Neuron (in vitro differentiated cells): ENCODE measurements around the gene POU2F3.

Experiments
- H2AFZ ChIP-seq: one replicate; pipeline ENCODE4 v1.6.1; 2013; ENCODE audit warnings: low read depth, mild to moderate bottlenecking, inconsistent platforms, low read length, moderate library complexity
- H3K27me3 ChIP-seq: one replicate; pipeline ENCODE4 v1.6.1; 2013; ENCODE audit warnings: low read length; ENCODE audit not compliant: insufficient read depth
- H3K36me3 ChIP-seq: one replicate; pipeline ENCODE4 v1.6.1; 2013; ENCODE audit warnings: low read length; ENCODE audit not compliant: insufficient read depth
- H3K4me1 ChIP-seq: one replicate; pipeline ENCODE4 v1.6.1; 2013; ENCODE audit warnings: low read length; ENCODE audit not compliant: insufficient read depth
- H3K4me3 ChIP-seq: 2 replicates; pipeline ENCODE4 v1.5.1; 2013; ENCODE audit warnings: mild to moderate bottlenecking, low read length, moderate library complexity
- H3K9me3 ChIP-seq: one replicate; pipeline ENCODE4 v1.6.1; 2013; ENCODE audit warnings: low read length

POU2F3 gene

DNA sequence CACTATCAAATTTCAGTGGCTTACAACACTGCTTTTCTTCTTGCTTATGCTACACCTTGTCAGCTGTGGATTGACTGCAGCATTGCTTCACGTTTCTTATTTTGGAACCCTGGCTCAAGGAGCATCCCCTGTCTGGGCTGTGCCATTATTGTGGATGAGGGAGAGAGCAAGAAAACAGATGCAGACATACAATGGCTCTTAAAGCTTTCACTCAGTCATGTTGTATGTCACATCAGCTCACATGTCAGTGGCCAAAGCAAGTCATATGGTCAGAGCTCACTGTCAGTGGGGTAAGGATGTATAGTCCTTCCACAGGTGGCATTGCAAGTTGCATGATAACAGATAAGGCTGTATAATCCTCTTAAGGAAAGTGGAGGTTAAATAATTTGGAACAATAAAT lies 106.3 kb downstream of the POU2F3 start:
- Histone ChIP-seq H3K4me1 (no peaks in the 10 kb centered on the region), H3K36me3 (no peaks in the 10 kb centered on the region), H3K4me3 (no peak overlapping the region), H3K9me3 (no peaks in the 10 kb centered on the region), H3K27me3 (no peaks in the 10 kb centered on the region), H2AFZ (no peak overlapping the region)

DNA sequence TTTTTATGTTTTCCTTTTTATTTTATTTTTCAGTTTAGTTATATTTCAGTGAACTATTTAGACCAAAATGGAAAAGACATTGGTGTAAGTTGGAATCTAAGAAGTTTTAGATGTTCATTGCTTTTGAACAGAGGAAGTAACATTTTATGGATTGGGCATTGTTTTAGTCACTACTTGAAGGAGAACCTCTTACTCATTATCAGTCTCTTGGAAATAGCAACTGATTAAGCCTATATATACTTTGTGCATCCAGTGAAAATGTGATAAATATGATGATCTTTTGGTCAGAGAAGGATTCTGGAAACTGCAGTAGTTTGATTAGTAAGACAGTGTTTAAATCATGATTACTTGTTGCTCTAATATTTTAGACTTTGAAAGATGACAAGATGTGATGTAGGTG lies 110.7 kb downstream of the POU2F3 start:
- Histone ChIP-seq H2AFZ (no peak overlapping the region), H3K4me1 (no peaks in the 10 kb centered on the region), H3K36me3 (no peaks in the 10 kb centered on the region), H3K4me3 (no peak overlapping the region), H3K9me3 (no peaks in the 10 kb centered on the region), H3K27me3 (no peaks in the 10 kb centered on the region)

GRCh38 chr11:120352405-120352804 lies 112.5 kb downstream of the POU2F3 start:
- Histone ChIP-seq H3K4me3 (no peak overlapping the region), H3K9me3 (no peaks in the 10 kb centered on the region), H2AFZ (no peak overlapping the region), H3K27me3 (no peaks in the 10 kb centered on the region), H3K36me3 (no peaks in the 10 kb centered on the region), H3K4me1 (no peaks in the 10 kb centered on the region)

GRCh38 chr11:120354068-120354467 lies 114.1 kb downstream of the POU2F3 start:
- no peaks in the 10 kb centered on the region for H3K27me3 ChIP-seq
- no peak overlapping the region for H2AFZ ChIP-seq
- H3K9me3 ChIP-seq: peaks cover 3% of the 10 kb centered on the region
- no peaks in the 10 kb centered on the region for H3K36me3 ChIP-seq
- H3K4me3 ChIP-seq: no peak overlapping the region
- H3K4me1 ChIP-seq: no peaks in the 10 kb centered on the region

GRCh38 chr11:120354779-120355178 lies 114.8 kb downstream of the POU2F3 start:
- H3K4me3 ChIP-seq: no peak overlapping the region
- peaks cover 3% of the 10 kb centered on the region for H3K9me3 ChIP-seq
- no peak overlapping the region for H2AFZ ChIP-seq
- H3K27me3 ChIP-seq: no peaks in the 10 kb centered on the region
- H3K36me3 ChIP-seq: no peaks in the 10 kb centered on the region
- H3K4me1 ChIP-seq: no peaks in the 10 kb centered on the region

GRCh38 chr11:120357620-120358019 lies 117.7 kb downstream of the POU2F3 start:
- no peaks in the 10 kb centered on the region for H3K4me1 ChIP-seq
- peaks cover 7% of the 10 kb centered on the region for H3K9me3 ChIP-seq
- H3K27me3 ChIP-seq: no peaks in the 10 kb centered on the region
- no peaks in the 10 kb centered on the region for H3K36me3 ChIP-seq
- H2AFZ ChIP-seq: no peak overlapping the region
- no peak overlapping the region for H3K4me3 ChIP-seq

DNA sequence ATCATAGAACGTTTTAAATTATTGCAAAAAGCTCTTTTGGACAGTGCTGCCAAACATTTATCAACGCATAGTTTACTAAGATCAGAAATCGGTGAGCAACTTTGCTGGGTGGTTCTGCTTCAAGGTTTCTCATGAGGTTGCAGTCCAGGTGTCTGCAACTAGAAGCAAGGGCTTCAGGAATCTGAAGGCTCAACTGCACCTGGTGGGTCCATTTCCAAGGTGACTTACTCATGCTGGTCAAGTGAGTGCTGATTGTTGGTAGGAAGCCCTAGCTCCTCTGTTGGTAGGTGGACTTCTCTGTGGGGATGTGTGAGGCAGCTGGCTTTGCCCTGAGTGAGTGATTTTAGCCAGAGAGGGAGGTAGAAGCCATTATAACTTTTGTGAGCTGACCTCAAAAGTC lies 118.8 kb downstream of the POU2F3 start:
- Histone ChIP-seq H2AFZ (no peak overlapping the region), H3K4me3 (no peak overlapping the region), H3K36me3 (no peaks in the 10 kb centered on the region), H3K9me3 (peaks cover 8% of the 10 kb centered on the region), H3K27me3 (no peaks in the 10 kb centered on the region), H3K4me1 (no peaks in the 10 kb centered on the region)

DNA sequence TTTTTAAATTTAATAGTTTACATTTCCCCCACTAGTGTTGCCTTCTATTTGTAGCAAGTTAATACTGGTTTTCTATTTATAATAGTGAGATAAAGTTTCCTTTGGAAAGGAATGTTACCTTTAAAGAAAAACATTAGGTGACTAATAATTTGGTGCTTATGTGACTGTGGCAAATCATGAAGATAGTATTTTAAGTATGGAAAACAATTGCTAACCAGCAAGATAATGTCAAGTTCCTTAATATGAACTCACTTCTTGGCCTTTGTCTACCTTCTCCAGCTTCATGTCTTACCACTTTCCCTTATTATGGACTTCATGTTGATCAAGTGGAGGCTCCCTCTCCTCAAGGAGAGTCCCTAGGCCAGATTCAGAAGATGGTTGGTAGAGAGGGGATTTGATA lies 123.5 kb downstream of the POU2F3 start:
- H3K9me3 ChIP-seq: peaks cover 10% of the 10 kb centered on the region
- no peaks in the 10 kb centered on the region for H3K36me3 ChIP-seq
- H3K27me3 ChIP-seq: no peaks in the 10 kb centered on the region
- no peak overlapping the region for H2AFZ ChIP-seq
- no peaks in the 10 kb centered on the region for H3K4me1 ChIP-seq
- H3K4me3 ChIP-seq: no peak overlapping the region

GRCh38 chr11:120365512-120365911 lies 125.6 kb downstream of the POU2F3 start:
- H3K36me3 ChIP-seq: no peaks in the 10 kb centered on the region
- H3K4me3 ChIP-seq: no peak overlapping the region
- peaks cover 7% of the 10 kb centered on the region for H3K9me3 ChIP-seq
- H3K4me1 ChIP-seq: no peaks in the 10 kb centered on the region
- no peak overlapping the region for H2AFZ ChIP-seq
- H3K27me3 ChIP-seq: no peaks in the 10 kb centered on the region
